ENCODE data around the gene KIRREL3.

Gene KIRREL3

GRCh38 chr11:126519764-126520734 is 480.5 kb downstream of the KIRREL3 start:
- no peak for DNase-seq

DNA sequence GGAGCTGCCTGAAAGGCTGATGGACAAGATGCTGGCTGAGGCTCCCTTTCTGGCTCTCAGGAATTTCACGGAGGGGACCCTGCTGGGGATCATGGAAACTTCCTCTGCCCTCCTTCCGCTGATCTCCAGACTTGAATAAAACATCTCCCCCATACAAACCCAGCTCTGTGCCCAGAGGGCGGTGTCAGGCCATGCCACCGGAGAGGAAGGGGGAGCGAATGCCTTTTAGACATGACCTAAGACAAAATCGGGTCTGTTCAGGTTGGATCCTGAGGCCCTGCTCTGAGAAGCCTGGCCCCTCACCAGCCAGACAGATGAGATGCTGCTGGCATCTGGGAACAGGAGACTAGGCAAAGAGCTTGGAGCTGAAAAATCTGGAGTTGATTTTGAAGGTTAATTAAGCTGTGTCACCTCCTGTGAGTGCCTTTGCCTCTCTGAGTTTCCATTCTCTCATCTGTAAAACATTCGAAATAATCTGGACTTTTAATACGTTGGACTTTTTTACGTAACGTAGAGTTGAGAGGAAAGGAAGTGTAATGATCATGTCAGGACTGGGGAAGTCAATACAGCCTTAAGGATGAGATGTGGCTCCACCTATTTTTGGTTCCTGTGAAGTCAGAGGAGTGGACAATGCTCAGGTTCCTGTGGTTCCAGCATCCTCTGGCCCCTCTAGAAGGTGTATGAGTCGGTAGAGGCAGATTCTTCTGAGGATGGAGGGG is 481.4 kb downstream of the KIRREL3 start:
- DNase-seq: no peak

DNA sequence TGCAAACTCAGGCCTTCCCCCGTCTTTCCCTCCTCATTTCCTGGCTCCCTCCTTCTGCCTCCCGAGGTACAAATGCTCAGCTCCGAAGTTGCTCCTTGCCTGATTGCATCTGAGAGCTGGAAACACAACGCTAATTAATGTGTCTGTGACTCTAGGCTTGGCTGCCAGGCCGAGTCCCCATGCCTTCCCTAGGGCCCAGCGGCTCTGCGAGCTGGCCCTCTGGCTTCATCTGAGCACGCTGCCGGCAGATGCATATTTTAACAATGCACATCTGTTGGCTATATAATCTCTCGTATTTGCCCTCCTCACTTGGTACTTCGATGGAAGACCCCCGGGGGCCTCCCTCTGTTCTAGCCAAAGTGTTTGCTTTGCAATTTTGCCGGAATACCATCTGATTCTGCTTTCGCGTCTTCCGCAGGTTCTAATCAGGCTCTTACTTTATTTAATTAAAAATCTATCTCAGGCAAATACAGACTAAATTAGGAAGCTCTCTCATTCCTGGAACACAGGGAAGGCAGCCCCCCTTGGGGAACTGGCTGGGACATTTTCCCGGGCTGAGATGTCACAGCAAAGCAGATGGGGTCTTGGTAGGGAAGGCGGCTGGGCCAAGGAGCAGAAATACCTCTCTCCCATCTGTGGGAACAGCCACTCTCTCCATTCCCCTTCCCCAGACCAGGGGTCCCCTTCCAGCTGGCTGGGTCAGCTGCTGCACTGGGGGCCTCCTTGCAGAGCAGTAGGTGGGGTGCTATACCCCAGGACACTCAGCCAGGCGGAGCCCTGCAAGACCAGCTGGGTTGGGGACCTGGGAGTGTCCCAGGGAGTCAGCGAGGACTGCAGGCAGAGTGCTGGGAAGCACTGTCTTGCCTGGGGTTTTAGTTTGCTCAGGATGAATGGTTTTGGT is 482.2 kb downstream of the KIRREL3 start:
- DNase-seq: no peak

DNA sequence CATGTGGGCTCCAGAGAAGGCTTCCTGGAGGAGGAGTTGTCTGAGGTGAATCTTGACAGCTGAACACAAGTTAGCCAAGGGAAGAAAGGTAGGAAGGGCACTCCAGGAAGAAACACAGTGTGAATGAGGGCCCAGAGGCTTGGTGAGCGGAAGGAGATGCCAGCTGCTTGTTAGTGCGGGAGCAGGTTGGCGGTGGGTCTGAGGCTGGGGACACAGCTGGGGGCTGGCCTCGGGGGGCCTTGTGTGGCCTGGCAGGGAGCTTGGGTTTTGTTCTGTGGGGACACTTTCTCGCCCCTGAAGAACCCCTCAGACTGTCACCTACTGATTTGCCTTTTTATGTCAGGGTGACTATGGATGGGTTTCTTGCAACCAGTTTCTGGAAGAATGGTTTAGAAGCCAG is 485.1 kb downstream of the KIRREL3 start:
- no peak for DNase-seq

GRCh38 chr11:126514061-126514693 is 486.4 kb downstream of the KIRREL3 start:
- DNase-seq: no peak

DNA sequence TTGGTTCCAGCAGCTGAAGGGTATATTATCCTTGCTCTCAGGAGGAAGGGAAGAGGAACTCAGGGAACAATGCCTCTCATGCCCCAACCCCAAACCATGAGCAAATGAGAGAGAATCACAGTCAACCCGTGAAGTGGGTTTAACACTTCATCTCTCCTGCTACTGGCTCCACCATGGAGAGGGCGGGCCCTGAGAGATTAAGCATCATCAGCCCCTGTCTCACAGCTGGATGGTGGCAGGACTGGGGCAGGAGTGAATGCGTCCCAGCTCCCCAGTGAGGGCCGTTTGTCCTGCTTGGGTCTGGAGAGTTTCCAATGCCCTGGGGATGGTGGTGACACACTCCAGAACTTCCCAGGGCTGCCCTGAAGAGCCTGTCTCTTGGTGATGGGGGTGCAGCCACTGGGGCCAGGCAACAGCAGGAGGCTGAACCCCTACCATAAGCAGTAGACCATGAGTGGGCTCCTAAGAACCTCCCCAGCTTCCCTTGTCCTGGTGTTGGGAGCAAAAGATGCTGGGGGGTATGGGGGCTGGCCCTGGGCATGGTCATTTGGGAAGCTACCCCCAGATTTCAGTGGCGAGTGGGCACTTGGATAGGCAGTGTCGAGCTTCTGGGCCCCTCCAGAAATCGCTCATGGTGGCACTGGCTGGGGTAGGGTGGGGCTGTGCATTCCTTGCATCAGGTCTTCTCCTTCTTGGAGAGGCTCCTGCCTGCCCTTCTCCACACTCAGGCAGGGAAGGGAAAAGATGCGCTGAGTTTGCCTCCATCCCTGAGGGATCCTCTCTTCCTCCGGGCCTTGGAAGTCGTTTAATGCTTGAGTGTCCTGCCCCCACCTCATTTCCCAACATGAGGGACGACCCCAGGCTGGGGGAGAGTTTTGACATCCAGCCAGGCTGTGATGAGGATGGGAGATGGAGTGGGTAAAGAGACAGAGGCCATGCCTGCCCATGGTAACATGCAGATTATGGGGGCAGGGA is 487.5 kb downstream of the KIRREL3 start:
- DNase-seq: no peak

- DNase-seq: no peak
Measured at GRCh38 chr11:126512251-126512650, 488.3 kb downstream of the KIRREL3 start.

DNA sequence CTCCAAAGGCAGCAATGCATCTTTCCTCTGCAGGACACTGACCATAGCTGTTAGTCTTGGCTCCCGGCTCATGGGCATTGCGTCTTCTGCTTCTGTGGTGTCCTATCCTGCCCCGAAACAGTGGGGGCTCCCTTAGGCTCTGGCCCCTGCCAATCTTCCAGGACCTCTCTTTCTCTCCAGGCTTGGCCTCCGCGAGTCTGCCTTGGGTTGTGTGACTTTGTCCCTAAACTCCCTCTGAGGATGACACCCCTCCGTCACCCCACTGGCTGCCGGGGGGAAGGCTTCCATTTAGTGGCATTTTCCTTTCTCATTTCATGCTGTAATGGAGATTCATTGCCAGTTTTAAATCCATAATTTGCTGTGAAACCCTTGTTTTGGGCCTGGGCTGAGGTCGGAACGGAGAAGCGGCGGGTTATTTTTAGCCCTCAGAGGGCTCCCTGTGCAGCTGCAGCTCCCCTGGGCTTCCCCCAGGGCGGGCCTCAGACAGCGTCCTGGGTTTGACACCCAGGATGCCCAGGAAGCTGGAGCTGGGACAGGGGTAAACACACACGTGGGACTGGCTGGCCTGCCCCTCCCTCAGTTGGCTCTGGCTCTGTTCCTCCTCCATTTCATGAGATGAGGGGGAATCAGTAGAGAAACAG is 489.0 kb downstream of the KIRREL3 start:
- DNase-seq: no peak

- DNase-seq: no peak
Measured at GRCh38 chr11:126510621-126511370, 489.8 kb downstream of the KIRREL3 start.

GRCh38 chr11:126507646-126508045 is 492.9 kb downstream of the KIRREL3 start:
- DNase-seq: no peak

DNA sequence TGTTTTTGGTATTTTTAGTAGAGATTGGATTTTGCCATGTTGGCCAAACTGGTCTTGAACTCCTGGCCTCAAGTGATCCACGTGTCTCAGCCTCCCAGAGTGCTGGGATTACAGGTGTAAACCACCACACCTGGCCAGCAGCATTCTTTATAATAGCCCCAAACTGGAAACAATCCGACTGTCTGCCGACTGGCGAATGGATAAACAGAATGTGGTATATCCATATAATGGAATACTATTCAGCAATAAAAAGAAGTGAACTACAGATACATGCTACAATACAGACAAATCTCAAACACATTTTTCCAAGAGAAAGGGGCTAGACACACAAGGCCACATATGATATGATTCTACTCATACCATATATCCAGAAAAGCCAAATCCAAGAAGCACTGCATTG is 493.8 kb downstream of the KIRREL3 start:
- no peak for DNase-seq

- no peak for DNase-seq
Measured at GRCh38 chr11:126502982-126503381, 497.6 kb downstream of the KIRREL3 start.

GRCh38 chr11:126502159-126502558 is 498.4 kb downstream of the KIRREL3 start:
- no peak for DNase-seq

DNA sequence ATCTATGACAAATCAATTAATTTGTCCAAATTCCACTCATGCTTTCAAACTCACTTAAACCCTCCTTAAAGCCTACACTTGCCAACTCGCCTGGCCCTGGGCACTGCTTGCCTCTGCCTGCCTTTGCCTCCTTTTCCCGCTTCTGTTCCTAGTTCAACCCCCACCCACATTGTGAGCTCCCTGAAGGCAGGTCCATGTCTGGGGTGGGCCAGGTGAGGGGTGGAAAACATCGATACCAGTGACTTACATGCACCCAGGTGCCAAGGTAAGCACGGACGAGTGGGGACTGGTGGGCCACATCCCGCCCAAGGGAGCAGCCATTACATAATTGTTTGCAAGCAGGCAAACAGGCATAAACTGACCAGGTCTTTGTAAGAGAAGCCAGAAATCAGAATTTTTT is 498.9 kb downstream of the KIRREL3 start:
- no peak for DNase-seq

GRCh38 chr11:126500981-126501380 is 499.6 kb downstream of the KIRREL3 start:
- DNase-seq: no peak

GRCh38 chr11:126499131-126499752 is 501.3 kb downstream of the KIRREL3 start:
- peak; percentile 45 for DNase-seq

DNA sequence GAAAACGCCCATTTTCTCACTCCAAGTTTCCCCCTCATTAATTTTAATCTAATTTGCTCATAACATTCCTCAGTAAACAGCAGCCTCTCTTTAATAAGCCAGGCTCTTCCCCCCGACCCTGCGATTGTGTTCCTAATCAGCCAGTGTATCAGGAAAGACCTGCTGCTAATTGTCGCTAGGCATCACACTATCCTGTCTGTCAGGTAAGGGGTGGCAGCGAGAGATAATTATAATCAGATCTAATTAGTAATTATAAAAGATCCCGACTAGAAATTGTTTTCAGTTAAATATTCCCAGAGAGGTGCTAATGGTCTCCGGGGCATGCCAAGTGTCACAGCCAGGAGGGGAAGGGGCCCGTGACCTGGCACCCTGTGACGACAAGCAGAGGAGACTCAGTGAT is 502.3 kb downstream of the KIRREL3 start:
- no peak for DNase-seq

DNA sequence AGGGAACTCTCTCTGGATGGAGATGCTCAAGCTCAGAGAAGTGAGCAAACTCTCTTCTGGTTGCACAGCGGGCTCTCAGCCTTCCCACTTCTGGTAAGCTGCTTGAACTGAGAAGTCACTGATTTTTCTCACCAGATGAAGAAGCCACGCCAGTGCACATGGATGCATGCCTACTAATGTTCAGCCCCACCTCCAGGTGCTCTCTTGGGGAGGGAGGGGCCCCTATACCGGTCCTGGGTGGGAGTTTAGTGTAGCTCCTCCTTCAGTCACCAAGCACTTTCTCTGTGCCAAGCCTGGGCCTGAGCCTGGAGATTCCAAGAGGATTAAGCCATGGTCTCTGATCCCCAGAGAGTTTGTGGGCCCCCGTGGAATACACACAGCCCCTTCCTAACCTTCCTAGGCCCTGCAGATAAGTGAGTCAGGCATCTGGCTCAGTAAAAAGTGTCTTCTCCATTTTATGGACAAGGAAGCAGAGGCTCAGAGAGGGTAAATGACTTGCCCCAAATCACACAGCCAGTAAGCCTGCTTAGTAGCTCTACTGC is 502.9 kb downstream of the KIRREL3 start:
- DNase-seq: no peak

Data from OCI-M1 (cell line).